Measurements from ENCODE around the gene GRID1.

Gene GRID1

DNA sequence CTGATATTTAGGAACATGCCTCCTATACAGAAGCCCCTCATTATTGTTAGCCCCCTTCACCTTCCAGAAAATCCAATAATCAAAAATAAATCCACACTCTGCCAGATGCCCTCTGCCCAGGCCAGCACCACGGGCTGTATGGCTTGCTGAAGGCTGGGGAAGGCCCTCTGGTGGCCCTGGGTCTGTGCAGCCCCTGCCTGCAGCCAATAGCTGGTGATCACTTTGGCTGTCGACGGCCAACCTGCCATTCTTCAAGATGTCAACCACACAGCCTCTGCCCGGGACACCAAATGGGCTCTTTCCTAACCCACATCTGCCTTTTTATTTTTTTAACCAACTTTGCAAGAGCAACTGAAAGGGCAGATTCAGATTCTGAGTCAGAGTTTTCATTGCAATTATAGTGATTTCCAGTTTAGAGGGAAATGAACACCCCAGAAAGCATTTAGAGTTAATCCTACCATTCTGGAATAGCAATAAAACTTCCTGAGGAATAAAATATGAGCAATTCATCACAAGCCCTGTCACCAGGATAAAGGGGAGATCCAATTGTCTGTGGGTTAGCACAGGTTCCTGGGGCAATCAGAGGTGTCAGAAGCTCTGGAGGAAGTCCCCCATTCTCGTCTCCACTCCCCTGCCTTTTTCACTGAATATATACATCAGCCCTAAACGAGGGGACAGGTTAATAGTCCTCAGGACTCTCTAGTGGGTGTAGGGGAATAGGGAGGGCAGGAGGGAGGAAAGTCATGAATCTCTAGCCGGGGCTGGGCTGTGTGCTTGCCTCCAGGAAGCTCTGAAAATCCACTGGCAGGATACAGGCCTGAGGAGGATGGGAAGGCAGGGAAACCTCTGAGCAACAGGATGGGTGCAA lies 211.3 kb downstream of the GRID1 start:
- H3K27ac ChIP-seq: no peak overlapping the region
- H3K4me3 ChIP-seq: no peak overlapping the region
- DNase-seq (ENCODE audit: low read depth, low spot score): no peak
- no peak for TF ChIP-seq POLR2AphosphoS5 (IDR thresholded peaks at IDR 0.05; ENCODE audit: borderline replicate concordance, low read depth, low read length)
- no peaks in the 10 kb centered on the region for H3K36me3 ChIP-seq (ENCODE audit: insufficient read depth, low read length)
- H3K9ac ChIP-seq (ENCODE audit: insufficient read length): no peak overlapping the region
- H3K9me3 ChIP-seq (ENCODE audit: low read depth, low read length): no peaks in the 10 kb centered on the region

DNA sequence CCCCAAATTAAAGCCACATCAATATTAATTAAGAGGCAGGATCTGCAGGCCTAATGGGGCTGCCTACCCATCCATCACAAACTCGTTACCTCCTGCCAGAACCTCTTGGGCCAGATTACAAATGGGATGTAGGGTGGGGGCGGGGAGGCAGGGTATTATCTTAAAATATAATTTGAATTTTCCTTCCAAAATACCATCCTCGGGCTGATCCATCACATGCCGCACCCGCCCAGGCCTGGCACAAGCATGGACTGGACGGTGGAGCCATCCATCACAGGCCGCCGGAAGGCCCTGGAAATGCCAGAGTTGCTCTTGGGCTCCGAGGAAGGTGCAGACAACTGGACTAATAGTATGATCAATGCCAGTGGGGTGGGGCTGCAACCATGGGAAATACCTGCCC lies 212.8 kb downstream of the GRID1 start:
- H3K9ac ChIP-seq (ENCODE audit: insufficient read length): no peak overlapping the region
- TF ChIP-seq FOXP2 (optimal IDR thresholded peaks at IDR 0.05; ENCODE audit: control extremely low read depth, extremely low read length, insufficient read depth): no peak
- no peak for TF ChIP-seq POLR2AphosphoS5 (IDR thresholded peaks at IDR 0.05; ENCODE audit: borderline replicate concordance, low read depth, low read length)
- no peak for TF ChIP-seq EZH2 (IDR thresholded peaks at IDR 0.05)

GRCh38 chr10:86152911-86153310 lies 213.7 kb downstream of the GRID1 start:
- DNase-seq (ENCODE audit: low read depth, low spot score): no peak
- TF ChIP-seq EZH2 (IDR thresholded peaks at IDR 0.05) (no peak), POLR2AphosphoS5 (IDR thresholded peaks at IDR 0.05; ENCODE audit: borderline replicate concordance, low read depth, low read length) (no peak), FOXP2 (optimal IDR thresholded peaks at IDR 0.05; ENCODE audit: control extremely low read depth, extremely low read length, insufficient read depth) (no peak)
- Histone ChIP-seq H3K9ac (ENCODE audit: insufficient read length) (no peak overlapping the region), H3K36me3 (ENCODE audit: insufficient read depth, low read length) (no peaks in the 10 kb centered on the region), H3K9me3 (ENCODE audit: low read depth, low read length) (no peaks in the 10 kb centered on the region), H3K4me3 (no peak overlapping the region), H3K27ac (no peak overlapping the region)

More for the DNA sequence above, 212.8 kb downstream of the GRID1 start:
- DNase-seq (ENCODE audit: low read depth, low spot score): no peak
- Histone ChIP-seq H3K4me3 (no peak overlapping the region), H3K36me3 (ENCODE audit: insufficient read depth, low read length) (no peaks in the 10 kb centered on the region), H3K9me3 (ENCODE audit: low read depth, low read length) (no peaks in the 10 kb centered on the region), H3K27ac (no peak overlapping the region)

DNA sequence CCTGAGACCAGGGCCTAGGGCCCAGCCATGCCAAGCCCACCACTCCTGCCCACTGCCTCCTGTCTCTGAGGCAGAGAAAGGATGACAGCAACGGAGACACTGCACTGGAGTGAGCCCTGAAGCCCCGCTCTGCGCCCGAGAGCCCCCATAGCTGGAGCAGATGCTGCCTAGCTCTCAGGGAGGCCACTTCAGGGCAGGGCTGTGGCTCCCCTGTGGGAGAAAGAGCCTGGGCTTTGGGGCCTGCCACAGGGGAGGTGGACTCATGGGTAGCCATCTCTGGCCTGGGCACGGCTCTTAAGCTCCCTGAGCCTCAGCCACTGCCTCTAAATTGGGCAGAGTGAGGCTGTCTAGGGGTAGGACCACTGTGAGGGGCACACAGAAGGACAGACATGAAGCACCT lies 214.2 kb downstream of the GRID1 start:
- no peak for TF ChIP-seq FOXP2 (optimal IDR thresholded peaks at IDR 0.05; ENCODE audit: control extremely low read depth, extremely low read length, insufficient read depth)
- no peak for TF ChIP-seq EZH2 (IDR thresholded peaks at IDR 0.05)
- TF ChIP-seq POLR2AphosphoS5 (IDR thresholded peaks at IDR 0.05; ENCODE audit: borderline replicate concordance, low read depth, low read length): no peak
- H3K27ac ChIP-seq: no peak overlapping the region
- H3K9me3 ChIP-seq (ENCODE audit: low read depth, low read length): no peaks in the 10 kb centered on the region
- DNase-seq (ENCODE audit: low read depth, low spot score): no peak
- H3K4me3 ChIP-seq: no peak overlapping the region
- H3K36me3 ChIP-seq (ENCODE audit: insufficient read depth, low read length): no peaks in the 10 kb centered on the region
- H3K9ac ChIP-seq (ENCODE audit: insufficient read length): no peak overlapping the region

DNA sequence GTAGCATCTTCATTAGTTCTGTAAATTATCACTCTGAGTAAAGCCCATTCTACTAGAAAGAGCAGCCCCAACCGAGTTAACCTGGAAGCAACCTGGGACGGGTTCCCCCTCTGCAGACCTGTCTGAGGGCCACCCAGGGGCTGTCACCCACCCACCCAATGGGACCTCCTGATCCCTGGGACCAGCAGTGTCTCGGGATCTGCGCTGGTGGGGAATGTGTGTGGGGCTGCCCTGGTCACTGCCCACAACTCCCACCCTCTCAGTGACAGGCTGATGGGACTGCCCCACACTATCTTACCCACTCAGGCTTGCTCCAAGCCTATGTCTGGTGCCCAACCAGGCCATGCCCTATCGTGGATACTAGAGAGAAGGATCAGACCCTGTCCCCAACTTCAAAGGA lies 215.0 kb downstream of the GRID1 start:
- H3K27ac ChIP-seq: no peak overlapping the region
- no peak for TF ChIP-seq FOXP2 (optimal IDR thresholded peaks at IDR 0.05; ENCODE audit: control extremely low read depth, extremely low read length, insufficient read depth)
- TF ChIP-seq POLR2AphosphoS5 (IDR thresholded peaks at IDR 0.05; ENCODE audit: borderline replicate concordance, low read depth, low read length): no peak
- no peak for TF ChIP-seq EZH2 (IDR thresholded peaks at IDR 0.05)
- no peak overlapping the region for H3K9ac ChIP-seq (ENCODE audit: insufficient read length)
- no peak overlapping the region for H3K4me3 ChIP-seq
- H3K9me3 ChIP-seq (ENCODE audit: low read depth, low read length): no peaks in the 10 kb centered on the region
- no peak for DNase-seq (ENCODE audit: low read depth, low spot score)
- H3K36me3 ChIP-seq (ENCODE audit: insufficient read depth, low read length): no peaks in the 10 kb centered on the region

- no peak overlapping the region for H3K9ac ChIP-seq (ENCODE audit: insufficient read length)
- H3K27ac ChIP-seq: no peak overlapping the region
- TF ChIP-seq POLR2AphosphoS5 (IDR thresholded peaks at IDR 0.05; ENCODE audit: borderline replicate concordance, low read depth, low read length) (no peak), FOXP2 (optimal IDR thresholded peaks at IDR 0.05; ENCODE audit: control extremely low read depth, extremely low read length, insufficient read depth) (no peak), EZH2 (IDR thresholded peaks at IDR 0.05) (no peak)
- no peaks in the 10 kb centered on the region for H3K36me3 ChIP-seq (ENCODE audit: insufficient read depth, low read length)
- DNase-seq (ENCODE audit: low read depth, low spot score): no peak
- H3K4me3 ChIP-seq: no peak overlapping the region
- no peaks in the 10 kb centered on the region for H3K9me3 ChIP-seq (ENCODE audit: low read depth, low read length)
These were observed 217.3 kb downstream of the GRID1 start for GRCh38 chr10:86149257-86149656.

- no peaks in the 10 kb centered on the region for H3K9me3 ChIP-seq (ENCODE audit: low read depth, low read length)
- H3K36me3 ChIP-seq (ENCODE audit: insufficient read depth, low read length): no peaks in the 10 kb centered on the region
These were observed 218.5 kb downstream of the GRID1 start for GRCh38 chr10:86148117-86148516.

DNA sequence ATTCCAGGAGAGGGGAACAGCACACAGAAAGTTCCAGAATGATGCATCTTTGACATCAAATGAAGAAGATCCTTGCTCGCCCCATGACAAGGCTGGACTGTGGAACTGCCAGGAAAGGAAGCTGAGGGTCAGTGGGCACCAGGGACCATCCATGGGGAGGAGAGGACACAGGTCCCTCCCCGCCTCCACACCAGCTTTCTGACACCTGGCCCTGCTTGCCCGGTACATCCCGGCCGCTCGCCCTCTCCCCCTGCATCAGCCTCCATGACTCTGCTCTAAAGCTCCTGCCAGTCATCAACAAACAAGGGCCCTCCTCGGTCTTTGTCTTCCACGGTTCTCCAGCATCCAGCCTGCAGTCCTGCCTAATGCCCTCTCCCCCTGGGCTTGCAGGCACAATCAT lies 222.3 kb downstream of the GRID1 start:
- DNase-seq (ENCODE audit: low read depth, low spot score): no peak
- no peak overlapping the region for H3K4me3 ChIP-seq
- no peak overlapping the region for H3K9ac ChIP-seq (ENCODE audit: insufficient read length)
- H3K27ac ChIP-seq: no peak overlapping the region
- no peaks in the 10 kb centered on the region for H3K36me3 ChIP-seq (ENCODE audit: insufficient read depth, low read length)
- H3K9me3 ChIP-seq (ENCODE audit: low read depth, low read length): no peaks in the 10 kb centered on the region
- no peak for TF ChIP-seq FOXP2 (optimal IDR thresholded peaks at IDR 0.05; ENCODE audit: control extremely low read depth, extremely low read length, insufficient read depth)
- TF ChIP-seq EZH2 (IDR thresholded peaks at IDR 0.05): no peak
- TF ChIP-seq POLR2AphosphoS5 (IDR thresholded peaks at IDR 0.05; ENCODE audit: borderline replicate concordance, low read depth, low read length): no peak

More at GRCh38 chr10:86148117-86148516, 218.5 kb downstream of the GRID1 start:
- TF ChIP-seq EZH2 (IDR thresholded peaks at IDR 0.05) (no peak), FOXP2 (optimal IDR thresholded peaks at IDR 0.05; ENCODE audit: control extremely low read depth, extremely low read length, insufficient read depth) (no peak), POLR2AphosphoS5 (IDR thresholded peaks at IDR 0.05; ENCODE audit: borderline replicate concordance, low read depth, low read length) (no peak)
- no peak overlapping the region for H3K4me3 ChIP-seq
- no peak for DNase-seq (ENCODE audit: low read depth, low spot score)
- H3K9ac ChIP-seq (ENCODE audit: insufficient read length): no peak overlapping the region
- no peak overlapping the region for H3K27ac ChIP-seq

DNA sequence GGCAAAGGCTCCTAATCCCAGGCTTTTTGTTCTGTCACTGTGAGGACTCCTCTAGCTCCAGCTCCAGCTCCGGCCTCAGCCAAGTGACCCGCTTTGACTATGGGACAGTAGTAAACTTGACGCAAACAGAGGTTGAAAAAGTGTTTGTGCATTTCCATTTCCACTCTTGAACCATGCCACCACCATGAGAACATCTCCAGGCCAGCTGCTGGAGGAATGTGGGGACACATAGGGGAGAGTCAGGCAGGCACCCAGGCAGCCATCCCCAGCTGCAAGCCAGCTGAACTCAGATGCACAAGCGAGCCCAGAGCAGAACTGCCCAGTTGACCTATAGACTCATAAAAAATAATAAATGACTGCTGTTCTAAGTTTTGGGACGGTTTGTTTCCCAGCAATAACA lies 224.7 kb downstream of the GRID1 start:
- Histone ChIP-seq H3K9ac (ENCODE audit: insufficient read length) (no peak overlapping the region), H3K36me3 (ENCODE audit: insufficient read depth, low read length) (no peaks in the 10 kb centered on the region), H3K27ac (no peak overlapping the region), H3K4me3 (no peak overlapping the region), H3K9me3 (ENCODE audit: low read depth, low read length) (no peaks in the 10 kb centered on the region)
- DNase-seq (ENCODE audit: low read depth, low spot score): no peak
- TF ChIP-seq EZH2 (IDR thresholded peaks at IDR 0.05): no peak
